ENCODE data around the gene GALNT9. TPM values are rescaled to one million over a fixed set of nuclear protein-coding genes. Genes with fewer than 3 reads are reported as not detected.
"Not testable (repeated sequence)": the region's sequence is repeated elsewhere in the genome, so short reads cannot be mapped to it uniquely, and the experiment has no call there.

The GALNT9 gene
- total and polyA plus RNA-seq, 9 donors, result 0.12 to 21.9 (median 1.3) TPM; not detected in 1

DNA sequence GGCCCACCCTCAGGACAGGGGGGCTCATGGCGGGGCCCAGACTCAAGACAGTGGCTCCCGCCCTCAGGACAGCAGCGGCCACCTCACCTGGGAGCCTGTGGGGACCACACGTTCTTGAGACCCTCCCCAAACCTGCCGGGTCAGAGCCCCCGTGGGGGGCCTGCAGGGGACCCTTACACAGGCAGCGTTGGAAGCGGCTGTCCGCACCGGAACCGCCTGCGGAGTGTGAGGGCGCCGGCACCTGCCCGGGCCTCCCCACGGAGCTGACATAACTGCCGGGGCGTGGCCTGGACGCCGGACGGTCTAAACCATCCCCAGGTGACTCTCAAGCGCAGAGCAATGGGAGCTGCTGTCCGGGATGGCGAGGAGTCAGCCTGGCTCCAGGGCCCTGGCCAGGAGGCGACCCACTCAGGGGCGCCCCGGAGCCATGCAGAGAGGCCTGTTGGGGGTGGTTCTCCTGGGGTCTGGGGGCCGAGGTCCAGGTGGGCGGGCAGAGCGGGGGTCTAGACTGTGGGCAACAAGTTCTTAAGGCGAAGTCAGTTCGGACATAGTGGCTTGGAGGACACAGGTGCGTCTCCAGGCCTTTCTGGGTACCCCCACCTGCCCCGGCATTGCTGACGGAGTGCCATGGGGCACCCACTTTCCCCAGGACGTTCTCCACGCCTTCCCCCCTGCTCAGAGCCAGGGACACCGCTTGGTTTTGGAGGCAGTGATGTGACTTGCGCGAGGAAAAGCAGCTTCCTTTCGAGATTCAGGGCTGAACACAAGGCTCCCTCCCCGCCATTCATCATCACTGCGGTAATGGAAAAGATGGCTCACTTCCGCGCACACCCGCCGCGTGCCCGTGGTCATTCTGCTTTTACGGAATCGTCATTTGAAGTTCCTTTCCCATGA lies 23.2 kb downstream of the GALNT9 start:
- no peak overlapping the region for H3K4me3 ChIP-seq
- 76 to 82% (median 77%) methylated on average over 43 to 51 of the region's 51 CpGs for WGBS, 3 donors
- DNase-seq, result no peak
- intact Hi-C loops (cut with DNase I), result no loop called here
- TF ChIP-seq EP300 (IDR thresholded peaks at IDR 0.05) (no peak), POLR2A (IDR thresholded peaks at IDR 0.05) (no peak)
- TF ChIP-seq, protein P1, sequence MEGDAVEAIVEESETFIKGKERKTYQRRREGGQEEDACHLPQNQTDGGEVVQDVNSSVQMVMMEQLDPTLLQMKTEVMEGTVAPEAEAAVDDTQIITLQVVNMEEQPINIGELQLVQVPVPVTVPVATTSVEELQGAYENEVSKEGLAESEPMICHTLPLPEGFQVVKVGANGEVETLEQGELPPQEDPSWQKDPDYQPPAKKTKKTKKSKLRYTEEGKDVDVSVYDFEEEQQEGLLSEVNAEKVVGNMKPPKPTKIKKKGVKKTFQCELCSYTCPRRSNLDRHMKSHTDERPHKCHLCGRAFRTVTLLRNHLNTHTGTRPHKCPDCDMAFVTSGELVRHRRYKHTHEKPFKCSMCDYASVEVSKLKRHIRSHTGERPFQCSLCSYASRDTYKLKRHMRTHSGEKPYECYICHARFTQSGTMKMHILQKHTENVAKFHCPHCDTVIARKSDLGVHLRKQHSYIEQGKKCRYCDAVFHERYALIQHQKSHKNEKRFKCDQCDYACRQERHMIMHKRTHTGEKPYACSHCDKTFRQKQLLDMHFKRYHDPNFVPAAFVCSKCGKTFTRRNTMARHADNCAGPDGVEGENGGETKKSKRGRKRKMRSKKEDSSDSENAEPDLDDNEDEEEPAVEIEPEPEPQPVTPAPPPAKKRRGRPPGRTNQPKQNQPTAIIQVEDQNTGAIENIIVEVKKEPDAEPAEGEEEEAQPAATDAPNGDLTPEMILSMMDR (IDR thresholded peaks at IDR 0.05), result no peak
- H3K27ac ChIP-seq, result no peak overlapping the region
- no peaks in the 10 kb centered on the region for H3K4me1 ChIP-seq (ENCODE audit: insufficient read depth)
- H3K9me3 ChIP-seq, result peaks cover 0 to 8% of the 10 kb centered on the region in 2 donors
- no peaks in the 10 kb centered on the region for H3K27me3 ChIP-seq
- H3K36me3 ChIP-seq, result no peaks in the 10 kb centered on the region

DNA sequence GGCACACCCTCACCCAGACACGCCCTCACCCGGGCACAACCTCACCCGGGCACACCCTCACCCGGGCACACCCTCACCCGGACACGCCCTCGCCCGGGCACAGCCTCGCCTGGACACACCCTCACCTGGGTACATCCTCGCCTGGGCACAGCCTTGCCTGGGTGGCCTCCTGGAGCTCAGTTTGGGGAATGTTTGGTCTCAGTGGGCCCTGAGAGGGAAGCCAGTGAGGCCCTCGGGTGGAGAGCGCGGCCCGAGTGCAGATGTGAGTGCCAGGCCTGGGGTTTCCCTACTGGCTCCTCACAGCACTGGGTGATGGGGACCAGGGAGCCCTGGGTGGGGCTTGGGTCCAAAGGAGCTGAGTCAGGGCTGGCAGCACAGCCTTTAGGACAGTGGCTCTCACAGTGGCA lies 23.8 kb downstream of the GALNT9 start:
- intact Hi-C loops (cut with DNase I), result no loop called here
- Histone ChIP-seq H3K4me3 (no peak overlapping the region), H3K27ac (no peak overlapping the region), H3K9me3 (peaks cover 0 to 5% of the 10 kb centered on the region in 2 donors), H3K4me1 (ENCODE audit: insufficient read depth) (no peaks in the 10 kb centered on the region), H3K27me3 (no peaks in the 10 kb centered on the region), H3K36me3 (no peaks in the 10 kb centered on the region)
- WGBS, 3 donors, result 84 to 91% (median 90%) methylated on average over 12 to 14 of the region's 14 CpGs
- TF ChIP-seq, protein P1 (IDR thresholded peaks at IDR 0.05), result no peak
- TF ChIP-seq EP300 (IDR thresholded peaks at IDR 0.05), result no peak
- no peak for TF ChIP-seq POLR2A (IDR thresholded peaks at IDR 0.05)
- no peak for DNase-seq

DNA sequence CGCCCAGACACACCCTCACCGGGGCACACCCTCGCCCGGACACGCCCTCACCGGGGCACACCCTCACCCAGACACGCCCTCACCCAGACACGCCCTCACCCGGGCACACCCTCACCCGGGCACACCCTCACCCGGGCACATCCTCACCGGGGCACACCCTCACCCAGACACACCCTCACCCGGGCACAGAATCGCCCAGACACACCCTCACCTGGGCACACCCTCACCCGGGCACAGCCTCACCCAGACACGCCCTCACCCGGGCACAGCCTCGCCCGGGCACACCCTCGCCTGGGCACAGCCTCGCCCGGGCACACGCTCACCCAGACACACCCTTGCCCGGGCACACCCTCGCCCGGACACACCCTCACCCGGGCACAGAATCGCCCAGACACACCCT lies 24.5 kb downstream of the GALNT9 start:
- H3K27me3 ChIP-seq; H3K4me1 ChIP-seq (ENCODE audit: insufficient read depth); H3K4me3 ChIP-seq; H3K36me3 ChIP-seq; DNase-seq; H3K27ac ChIP-seq; H3K9me3 ChIP-seq; intact Hi-C loops (cut with DNase I): not testable (repeated sequence)
- 88% methylated on average over 17 of the region's 28 CpGs; no CpG with 5 or more reads in 2 of the 3 donors for WGBS, 3 donors

DNA sequence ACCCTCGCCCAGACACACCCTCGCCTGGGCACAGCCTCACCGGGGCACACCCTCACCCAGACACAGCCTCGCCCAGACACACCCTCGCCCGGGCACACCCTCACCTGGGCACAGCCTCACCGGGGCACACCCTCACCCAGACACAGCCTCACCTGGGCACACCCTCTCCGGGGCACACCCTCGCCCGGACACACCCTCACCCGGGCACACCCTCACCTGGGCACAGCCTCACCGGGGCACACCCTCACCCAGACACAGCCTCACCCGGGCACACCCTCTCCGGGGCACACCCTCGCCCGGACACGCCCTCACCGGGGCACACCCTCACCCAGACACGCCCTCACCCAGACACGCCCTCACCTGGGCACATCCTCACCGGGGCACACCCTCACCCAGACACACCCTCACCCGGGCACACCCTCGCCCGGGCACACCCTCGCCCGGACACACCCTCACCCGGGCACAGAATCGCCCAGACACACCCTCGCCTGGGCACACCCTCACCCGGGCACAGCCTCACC lies 25.5 kb downstream of the GALNT9 start:
- WGBS, 3 donors, result 67 to 93% methylated on average over 3 to 29 of the region's 30 CpGs; no CpG with 5 or more reads in 1 of the 3 donors
- intact Hi-C loops (cut with DNase I); H3K27me3 ChIP-seq; DNase-seq; H3K36me3 ChIP-seq; H3K4me3 ChIP-seq; H3K4me1 ChIP-seq (ENCODE audit: insufficient read depth); H3K27ac ChIP-seq; H3K9me3 ChIP-seq: not testable (repeated sequence)

DNA sequence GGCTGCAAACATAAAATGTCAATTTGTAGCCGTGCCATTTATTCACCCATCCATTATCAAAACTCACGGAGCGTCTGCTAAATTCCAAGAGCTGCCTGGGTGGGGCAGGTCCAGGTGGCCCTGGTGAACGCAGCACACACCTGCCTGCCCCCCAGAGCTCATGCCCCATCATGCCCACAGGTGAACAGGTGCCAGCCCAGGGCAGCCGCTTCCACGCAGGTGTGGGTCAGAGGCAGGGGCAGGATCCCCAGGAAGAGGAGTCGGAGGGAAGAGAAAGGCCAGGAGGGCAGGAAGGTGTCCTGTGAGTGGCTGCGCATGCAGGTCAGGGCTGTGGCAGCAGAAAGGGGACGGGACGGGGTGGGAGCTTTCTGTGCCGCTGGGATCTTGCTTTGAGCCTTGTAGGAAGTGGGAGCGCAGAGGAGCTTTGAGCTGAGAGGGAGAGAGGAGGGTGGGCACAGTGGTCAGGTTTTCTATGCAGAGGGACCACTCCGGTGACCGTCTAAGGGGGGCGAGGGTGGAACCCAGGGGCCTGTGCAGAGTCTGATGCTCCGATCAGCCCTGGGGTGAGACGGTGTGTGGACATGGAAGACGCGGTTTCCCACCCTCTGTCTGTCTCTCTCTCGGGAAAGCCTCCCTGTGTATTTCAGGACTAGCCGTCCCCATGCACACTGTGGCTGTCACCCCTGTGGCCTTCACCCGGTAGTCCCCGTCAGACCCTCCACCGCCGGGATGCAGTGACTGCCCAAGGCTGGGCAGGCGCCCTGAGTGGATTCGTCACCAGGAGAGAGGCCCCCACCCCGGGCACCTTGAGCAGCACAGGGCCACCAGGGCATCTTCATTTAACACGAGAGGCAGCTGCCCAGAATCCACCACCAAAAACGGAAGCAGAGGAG lies 26.7 kb downstream of the GALNT9 start:
- Histone ChIP-seq H3K9me3 (peaks cover 0 to 5% of the 10 kb centered on the region in 2 donors), H3K4me1 (ENCODE audit: insufficient read depth) (no peaks in the 10 kb centered on the region), H3K4me3 (no peak overlapping the region), H3K36me3 (no peaks in the 10 kb centered on the region), H3K27me3 (no peaks in the 10 kb centered on the region), H3K27ac (no peak overlapping the region)
- WGBS, 3 donors, result 63 to 68% (median 66%) methylated on average over 30 of the region's 30 CpGs
- intact Hi-C loops (cut with DNase I), result no loop called here
- TF ChIP-seq EP300 (IDR thresholded peaks at IDR 0.05), result no peak
- TF ChIP-seq, protein P1 (IDR thresholded peaks at IDR 0.05), result no peak
- TF ChIP-seq POLR2A (IDR thresholded peaks at IDR 0.05), result no peak
- DNase-seq, result no peak

Data from ovary (tissue), 9 donors.